Endothelial cell of hepatic sinusoid (primary cell): ENCODE data around the gene SDHB.

ENCODE experiments used
- in situ Hi-C: cut with HindIII; loops from 2 replicates; pipeline ENCODE4 v1.10.0; 2017; ENCODE audit warnings: low sequenced_read_pairs

SDHB gene

GRCh38 chr1:17053685-17054410, at the start of gene SDHB:
Gene SDHB, minus strand, starts transcription at chr1:17054032. Its CDS starts 13 bp downstream, at chr1:17054019.
- in situ Hi-C loops: no loop called here

- in situ Hi-C loops: no loop called here
Measured at GRCh38 chr1:17102232-17102631, 48.4 kb upstream of the SDHB start.

- in situ Hi-C loops: no loop called here
Measured at GRCh38 chr1:17101261-17101660, 47.4 kb upstream of the SDHB start.

- in situ Hi-C loops: no loop called here
Measured at GRCh38 chr1:17099616-17100340, 45.9 kb upstream of the SDHB start.

- in situ Hi-C loops: no loop called here
Measured at GRCh38 chr1:17098446-17099317, 44.9 kb upstream of the SDHB start.

- in situ Hi-C loops: no loop called here
Measured at GRCh38 chr1:17097787-17098186, 44.0 kb upstream of the SDHB start.

GRCh38 chr1:17097147-17097546, 43.3 kb upstream of the SDHB start:
- in situ Hi-C loops: no loop called here

GRCh38 chr1:17096584-17096983, 42.8 kb upstream of the SDHB start:
- in situ Hi-C loops: no loop called here

- in situ Hi-C loops: no loop called here
Measured at GRCh38 chr1:17095141-17095540, 41.3 kb upstream of the SDHB start.

GRCh38 chr1:17094664-17095063, 40.8 kb upstream of the SDHB start:
- in situ Hi-C loops: no loop called here

- in situ Hi-C loops: no loop called here
Measured at GRCh38 chr1:17093822-17094393, 40.1 kb upstream of the SDHB start.

GRCh38 chr1:17091252-17091651, 37.4 kb upstream of the SDHB start:
- in situ Hi-C loops: no loop called here

GRCh38 chr1:17089506-17089905, 35.7 kb upstream of the SDHB start:
- in situ Hi-C loops: no loop called here

- in situ Hi-C loops: no loop called here
Measured at GRCh38 chr1:17086751-17087150, 32.9 kb upstream of the SDHB start.

- in situ Hi-C loops: no loop called here
Measured at GRCh38 chr1:17084787-17085186, 31.0 kb upstream of the SDHB start.

GRCh38 chr1:17082761-17083160, 28.9 kb upstream of the SDHB start:
- in situ Hi-C loops: no loop called here

- in situ Hi-C loops: no loop called here
Measured at GRCh38 chr1:17081439-17081838, 27.6 kb upstream of the SDHB start.

- in situ Hi-C loops: no loop called here
Measured at GRCh38 chr1:17080880-17081279, 27.0 kb upstream of the SDHB start.

- in situ Hi-C loops: no loop called here
Measured at GRCh38 chr1:17080085-17080759, 26.4 kb upstream of the SDHB start.

- in situ Hi-C loops: no loop called here
Measured at GRCh38 chr1:17078991-17079868, 25.4 kb upstream of the SDHB start.
